Stimulated activated CD4-positive, alpha-beta T cell treated with anti-CD3 and anti-CD28 coated beads, Interleukin-1b, Interleukin-23, amount 100 ng/mL, for 48 hours (primary cell): ENCODE results near the gene SDC3.

Source experiments
- DNase-seq: peaks from one replicate; pipeline ENCODE4 v3.0.0-alpha.2; 2020

SDC3 gene

DNA sequence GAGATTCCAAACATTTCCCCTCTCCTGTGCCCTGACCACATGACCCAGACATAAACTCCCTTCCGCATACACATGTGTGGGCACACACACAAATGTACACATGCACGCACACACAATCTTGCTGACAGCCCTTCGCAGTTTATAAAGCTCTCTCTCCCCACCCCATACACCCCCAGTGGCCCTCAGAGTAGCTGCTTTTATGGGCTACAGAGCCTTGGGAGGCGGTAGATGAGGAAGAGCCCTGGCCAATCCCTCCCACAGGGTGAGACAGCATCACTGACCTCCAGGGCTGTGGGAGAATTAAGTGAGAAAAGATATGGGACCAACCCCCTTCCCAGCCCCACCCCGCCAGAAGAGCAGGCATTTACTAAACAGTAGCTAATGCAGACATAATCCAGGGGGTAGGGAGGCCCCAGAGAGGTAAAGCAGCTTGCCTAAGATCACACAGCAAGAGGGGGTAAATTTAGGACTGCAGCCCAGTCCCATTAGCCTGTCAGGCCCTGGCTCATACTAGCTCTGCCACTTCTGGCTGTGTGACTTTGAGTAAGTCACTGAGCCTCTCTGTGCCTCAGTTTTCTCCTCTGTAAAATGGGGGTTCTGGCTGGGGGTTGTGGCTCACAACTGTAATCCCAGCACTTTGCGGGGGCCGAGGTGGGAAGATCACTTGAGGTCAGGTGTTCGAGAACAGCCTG lies 5.1 kb downstream of the SDC3 start:
- DNase-seq = no peak

DNA sequence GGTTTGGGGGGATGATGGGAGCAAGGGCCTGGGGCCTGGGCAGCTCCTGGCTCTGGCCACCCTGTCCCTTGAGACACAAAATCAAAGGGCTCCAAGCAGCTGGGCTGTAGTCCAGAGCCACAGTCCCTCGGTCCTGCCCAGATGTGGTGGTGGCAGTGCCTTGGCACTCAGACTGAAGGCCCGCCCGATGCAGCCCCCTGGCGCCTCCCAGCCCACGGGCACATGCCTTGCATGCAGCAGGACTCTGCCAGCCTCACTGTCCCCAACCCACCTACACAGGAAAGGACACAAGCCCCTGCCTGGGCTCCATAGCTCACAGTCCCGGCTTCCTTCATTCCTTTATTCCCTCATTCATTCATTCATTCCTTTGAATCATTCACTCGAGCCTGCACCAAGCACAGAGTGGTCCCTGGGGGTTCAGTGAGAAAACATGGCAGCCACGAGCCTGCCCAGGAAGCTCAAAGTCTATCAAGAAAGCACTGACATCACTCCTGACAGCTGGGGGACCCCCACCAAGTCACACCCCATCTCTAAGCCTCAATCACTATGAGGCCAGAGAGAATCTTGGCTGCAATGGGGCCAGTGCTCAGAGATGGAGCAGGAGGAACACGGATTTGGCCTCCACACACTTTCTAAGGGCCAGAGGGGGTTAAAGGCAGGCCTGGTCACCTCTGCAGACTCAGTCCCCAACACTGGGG lies 5.8 kb downstream of the SDC3 start:
- no peak for DNase-seq

DNA sequence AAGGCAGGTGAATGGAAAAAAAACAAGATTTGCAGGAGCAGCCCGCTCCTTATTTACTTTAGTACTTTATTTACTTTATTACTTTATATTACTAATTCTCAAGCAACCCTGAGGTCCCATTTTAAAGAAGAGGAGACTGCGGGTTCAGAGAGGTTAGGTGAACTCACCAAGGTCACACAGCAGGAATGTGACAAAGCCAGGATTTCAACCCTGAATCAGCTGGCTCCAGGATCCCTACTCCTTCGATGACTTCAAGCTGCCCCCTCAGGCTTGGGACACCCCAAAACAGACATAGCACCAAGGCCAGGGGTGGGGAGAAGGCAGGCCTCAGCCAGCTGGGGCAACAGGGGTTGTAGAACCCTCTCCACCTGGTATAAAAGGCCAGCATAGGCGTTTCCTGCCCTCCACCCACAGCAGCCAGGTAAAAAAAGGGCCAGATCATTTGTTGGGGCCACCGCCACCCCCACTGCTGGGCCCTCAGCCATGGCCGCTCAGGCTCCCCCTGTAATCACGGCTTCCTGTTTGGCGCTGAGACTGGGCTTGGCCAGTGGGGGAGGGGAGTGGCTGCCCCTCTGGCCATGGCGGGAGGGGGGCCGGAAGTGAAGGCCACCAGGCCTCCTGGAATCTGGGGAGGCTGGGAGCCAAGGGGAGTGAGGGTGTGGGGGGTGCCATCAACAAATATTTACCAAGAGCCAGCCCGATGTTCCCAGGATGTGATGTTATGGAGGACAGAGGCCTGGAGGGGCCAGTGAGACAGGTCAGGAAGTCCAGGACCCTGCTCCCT lies 6.6 kb downstream of the SDC3 start:
- no peak for DNase-seq

- no peak for DNase-seq
These were observed 7.5 kb downstream of the SDC3 start for GRCh38 chr1:30900931-30901560.

GRCh38 chr1:30900486-30900885 lies 8.1 kb downstream of the SDC3 start:
- DNase-seq = no peak

DNA sequence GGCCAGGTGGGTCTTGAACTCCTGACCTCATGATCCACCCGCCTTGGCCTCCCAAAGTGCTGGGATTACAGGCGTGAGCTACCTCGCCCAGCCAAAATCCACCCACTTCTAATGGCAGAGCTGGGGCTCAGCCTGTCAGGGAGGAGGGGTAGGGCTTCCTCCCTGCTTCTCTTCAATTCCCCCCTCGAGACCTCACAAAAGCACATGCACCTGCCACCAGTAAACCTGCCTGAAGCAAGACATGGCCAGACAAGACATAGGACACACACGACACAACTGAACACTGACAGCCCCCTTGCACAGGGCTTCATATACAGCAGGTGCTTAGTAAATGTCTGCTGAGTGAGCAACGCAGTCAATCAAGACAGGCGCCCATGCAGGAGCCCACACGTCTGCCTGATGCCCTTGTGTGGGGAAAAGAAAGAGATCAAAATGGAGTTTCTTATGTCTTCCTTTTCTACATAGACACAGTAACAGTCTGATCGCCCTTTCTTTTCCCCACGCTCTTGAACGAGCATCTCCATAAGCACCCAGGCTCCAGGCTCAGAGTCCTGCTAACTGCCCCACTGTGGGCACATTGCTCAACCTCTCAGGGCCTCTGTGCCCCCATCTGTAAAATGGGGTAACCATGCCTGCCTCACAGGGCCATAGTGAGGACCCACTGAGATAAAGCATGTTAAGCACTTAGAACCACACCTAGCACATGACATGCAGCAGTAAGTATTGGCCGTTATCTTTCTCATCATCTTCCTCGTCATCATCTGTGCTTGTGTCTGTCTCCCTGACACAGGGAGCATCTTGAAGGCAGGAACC lies 8.8 kb downstream of the SDC3 start:
- DNase-seq = no peak

- DNase-seq = no peak
These were observed 10.3 kb downstream of the SDC3 start for GRCh38 chr1:30898031-30898815.

DNA sequence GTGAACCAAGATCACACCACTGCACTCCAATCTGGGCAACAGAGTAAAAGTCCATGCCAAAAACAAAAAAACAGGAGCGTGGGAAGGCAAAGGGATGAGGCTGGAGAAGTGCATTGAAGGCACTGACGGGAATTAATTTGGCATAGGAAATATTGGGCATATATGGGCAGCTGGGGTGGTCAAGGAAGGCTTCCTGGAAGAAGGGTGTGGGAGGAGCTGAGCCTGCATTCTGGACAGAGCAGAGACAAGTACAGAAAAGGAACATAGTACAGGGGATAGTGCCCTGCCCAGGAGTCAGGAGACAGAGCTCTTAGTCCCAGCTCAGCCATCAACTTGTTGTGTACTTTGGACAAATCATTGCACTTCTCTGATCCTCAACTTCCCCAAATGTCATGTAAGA lies 11.7 kb downstream of the SDC3 start:
- DNase-seq = no peak

DNA sequence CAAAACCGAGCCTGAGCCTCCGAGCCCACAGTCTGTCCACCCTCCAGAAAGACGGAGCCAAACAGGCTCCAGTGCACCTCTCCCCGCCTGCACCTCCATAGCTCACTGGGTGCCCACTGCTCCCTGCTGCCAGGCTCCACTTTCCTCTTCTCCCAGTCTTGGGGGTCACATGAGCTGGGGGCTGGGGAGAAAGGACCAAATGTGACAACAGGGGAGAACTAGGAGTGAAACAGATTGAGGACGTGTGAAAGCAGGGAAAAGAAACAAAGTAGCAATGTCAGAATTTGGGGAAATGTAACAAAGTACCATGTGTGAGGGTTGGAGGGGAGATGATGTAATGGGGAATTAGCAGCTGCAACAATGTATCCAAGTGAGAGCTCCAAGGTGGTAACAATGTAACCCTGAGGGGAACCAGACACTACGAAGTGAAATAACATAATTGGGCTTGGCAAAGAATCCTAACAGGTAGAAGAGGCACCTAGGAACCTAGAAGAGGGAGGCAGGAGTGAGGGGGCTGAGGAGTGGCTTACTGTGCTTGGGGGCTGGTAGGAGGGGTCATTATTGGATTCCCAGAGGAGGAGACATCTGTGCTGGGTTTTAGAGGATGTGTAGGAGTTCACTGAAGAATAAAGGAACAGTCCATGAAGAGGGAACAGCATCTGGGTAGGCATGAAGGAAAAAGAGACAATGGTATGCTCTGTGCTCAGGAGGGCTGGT lies 12.5 kb downstream of the SDC3 start:
- no peak for DNase-seq

GRCh38 chr1:30895382-30895943 lies 13.1 kb downstream of the SDC3 start:
- DNase-seq = no peak

GRCh38 chr1:30894508-30894973 lies 14.0 kb downstream of the SDC3 start:
- DNase-seq = no peak

GRCh38 chr1:30893776-30894507 lies 14.6 kb downstream of the SDC3 start:
- DNase-seq = no peak

DNA sequence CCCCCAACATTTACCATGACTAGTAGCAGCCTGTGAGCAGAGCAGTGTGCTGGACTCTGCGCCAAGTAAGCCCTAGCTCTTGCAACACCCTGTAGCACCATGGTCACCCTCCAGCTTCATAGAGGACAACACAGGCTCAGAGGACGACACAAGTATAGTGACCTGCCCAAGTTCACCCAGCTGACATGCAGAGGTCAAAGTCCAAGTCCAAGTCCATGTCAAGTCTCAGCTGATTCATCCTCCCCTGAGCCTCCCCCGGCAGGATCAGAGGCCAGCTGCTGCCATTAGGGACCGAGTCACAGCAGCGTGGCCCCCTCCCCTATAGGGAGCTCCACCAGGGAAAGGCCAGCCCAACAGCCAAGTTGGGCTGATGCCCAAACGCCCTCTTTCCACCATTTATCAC lies 15.9 kb downstream of the SDC3 start:
- no peak for DNase-seq

DNA sequence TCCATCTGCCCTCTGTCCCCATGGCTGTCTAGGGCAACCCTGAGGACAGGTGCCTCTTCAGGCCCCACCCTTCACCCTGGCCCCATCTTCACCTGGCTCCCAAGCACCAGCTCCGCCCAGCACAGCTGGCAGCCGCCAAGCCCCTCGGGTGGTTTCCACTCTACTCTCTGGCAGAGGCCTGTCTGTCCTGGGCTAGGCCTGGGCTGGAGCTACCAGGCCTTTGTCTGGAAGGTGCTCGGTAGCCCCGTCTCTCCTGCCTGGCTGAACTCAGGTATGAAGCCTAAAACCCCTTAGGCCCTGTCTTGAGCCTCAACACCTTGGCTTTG lies 17.4 kb downstream of the SDC3 start:
- DNase-seq = no peak

DNA sequence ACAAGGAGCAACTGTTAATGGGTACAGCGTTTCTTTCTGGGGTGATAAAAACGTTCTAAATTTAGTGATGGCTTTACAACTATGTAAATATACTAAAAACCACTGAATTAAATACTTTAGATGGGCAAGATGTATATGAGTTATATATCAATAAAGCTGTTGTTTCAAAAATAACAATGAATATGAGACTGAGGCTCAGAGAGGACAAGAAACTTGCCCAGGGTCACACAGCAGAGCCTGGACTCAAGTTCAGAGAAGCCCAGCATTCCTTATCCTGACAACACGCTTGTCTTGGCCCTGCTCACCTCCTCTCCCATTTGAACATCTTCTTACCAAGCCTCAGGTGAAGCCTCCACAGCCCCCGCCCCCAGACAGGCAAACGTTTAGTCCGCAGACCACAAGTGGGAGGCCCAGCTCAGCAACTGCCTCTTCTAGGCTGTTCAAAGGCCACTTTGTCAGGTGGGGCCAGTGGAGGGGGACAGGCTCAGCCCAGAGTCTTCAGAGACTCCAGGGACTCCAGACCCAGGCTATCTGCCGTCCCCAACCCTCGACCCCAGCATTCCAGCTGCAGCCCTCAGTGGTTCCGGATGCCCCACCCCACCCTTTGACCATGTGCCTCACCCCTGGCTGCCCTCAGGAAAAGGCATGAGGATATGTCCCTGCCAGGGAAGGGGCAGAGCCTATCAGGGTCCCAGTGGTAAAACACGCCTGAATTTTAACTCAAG lies 17.9 kb downstream of the SDC3 start:
- no peak for DNase-seq

DNA sequence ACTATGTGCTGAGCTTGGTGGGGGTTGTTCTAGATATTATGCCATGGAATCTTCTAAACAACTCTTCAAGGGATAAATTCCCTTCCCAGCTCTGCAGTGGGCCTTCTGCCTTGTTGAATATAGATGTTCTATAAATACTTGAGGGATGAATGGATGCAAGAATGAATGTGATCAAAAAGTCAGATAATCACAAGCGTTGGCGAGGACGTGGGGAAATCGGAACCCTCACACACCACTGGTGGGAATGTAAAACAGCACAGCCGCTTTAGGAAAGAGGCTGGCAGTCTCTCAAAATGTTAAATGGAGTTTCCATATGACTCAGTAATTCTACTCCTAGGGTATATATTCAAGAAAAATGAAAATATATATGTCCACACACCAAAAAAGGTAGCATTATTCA lies 19.0 kb downstream of the SDC3 start:
- DNase-seq = no peak

GRCh38 chr1:30888975-30889374 lies 19.6 kb downstream of the SDC3 start:
- DNase-seq = no peak

GRCh38 chr1:30888391-30888790 lies 20.2 kb downstream of the SDC3 start:
- DNase-seq = no peak
